Sigmoid colon (tissue), 4 donors: ENCODE data around the gene HOXC13.

ENCODE experiments used
- CTCF ChIP-seq, 4 experiments: fragments of 450-650 bp in 3 of 4; fragments of 200-600 bp in 1 of 4; IDR thresholded peaks; one replicate each; pipeline ENCODE4 v1.5.1; 2016 to 2019; ENCODE audit warnings: antibody characterized with exemption in 4 of 4, mild to moderate bottlenecking in 3 of 4, moderate library complexity in 2 of 4
- EP300 ChIP-seq, 4 donors: sonication (generic); formaldehyde crosslinking; IDR thresholded peaks; one replicate each; pipeline ENCODE4 v1.6.1; 2017; ENCODE audit warnings: antibody characterized with exemption in 4 of 4
- POLR2A ChIP-seq, 2 donors: fragments of 450-650 bp; IDR thresholded peaks; one replicate each; pipeline ENCODE4 v1.6.1; 2016; ENCODE audit warnings: antibody characterized with exemption in 2 of 2, mild to moderate bottlenecking in 2 of 2, moderate library complexity in 2 of 2
- POLR2AphosphoS5 ChIP-seq, 4 donors: sonication (generic); formaldehyde crosslinking; IDR thresholded peaks; one replicate each; pipeline ENCODE4 v1.6.1; 2017; ENCODE audit warnings: antibody characterized with exemption in 4 of 4

DNA sequence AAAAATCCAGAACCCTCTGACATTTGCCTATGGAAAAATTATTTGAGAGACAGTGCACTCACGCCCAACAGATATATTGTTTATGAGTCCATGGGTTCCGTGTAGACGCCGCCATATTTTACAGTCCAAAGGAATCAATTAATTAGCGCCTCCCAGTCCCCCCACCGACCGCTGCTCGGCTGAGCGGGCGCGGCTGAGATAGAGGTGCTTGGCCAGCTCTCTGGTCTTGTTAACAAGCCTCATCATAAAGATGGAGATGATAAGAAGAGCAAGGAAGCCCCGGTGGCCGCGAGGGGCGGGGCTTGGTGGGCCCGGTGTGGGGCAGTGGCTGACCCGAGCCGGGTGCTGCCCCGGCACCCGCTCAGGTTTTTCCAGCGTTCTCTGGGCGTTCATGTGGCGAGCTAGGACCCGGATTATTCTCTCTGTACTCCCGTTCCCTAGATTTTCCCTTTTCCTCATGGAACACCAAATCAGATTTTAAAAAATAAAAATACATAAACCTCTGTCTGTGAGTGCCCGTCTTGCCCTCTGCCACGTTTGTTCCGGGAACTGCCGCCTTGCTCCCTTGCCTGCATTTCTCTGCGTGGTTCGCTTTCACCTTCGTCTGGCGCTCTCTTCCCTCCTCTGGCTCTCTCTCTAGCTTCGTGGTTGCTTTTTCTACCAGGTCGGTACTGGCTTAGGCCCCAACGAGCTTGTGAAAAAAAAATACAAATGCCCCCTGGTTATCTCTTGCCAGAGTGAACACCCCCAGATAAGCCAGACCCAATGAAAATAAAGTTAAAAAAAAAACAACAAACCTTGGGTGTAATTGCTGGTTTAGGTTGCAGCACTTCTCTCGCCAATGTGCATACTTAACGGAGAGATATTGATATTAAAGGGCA is 25.0 kb downstream of the HOXC13 start:
- TF ChIP-seq CTCF (IDR thresholded peaks at IDR 0.05) (no peak), POLR2A (IDR thresholded peaks at IDR 0.05) (no peak), EP300 (IDR thresholded peaks at IDR 0.05) (no peak), POLR2AphosphoS5 (IDR thresholded peaks at IDR 0.05) (no peak)
